Smooth muscle cell of the brain vasculature (primary cell): Measurements from ENCODE around the gene DGKK.
"Not testable (repeated sequence)": the region's sequence is repeated elsewhere in the genome, so short reads cannot be mapped to it uniquely, and the experiment has no call there.

Source experiments
- DNase-seq: peaks from one replicate; pipeline ENCODE4 v3.0.0-alpha.2; 2012; ENCODE audit warnings: low read depth, low spot score

DGKK gene

GRCh38 chrX:50430917-50431575 is 39.6 kb downstream of the DGKK start:
- no peak for DNase-seq

- DNase-seq, result no peak
Observed at GRCh38 chrX:50428174-50428573, 42.5 kb downstream of the DGKK start.

DNA sequence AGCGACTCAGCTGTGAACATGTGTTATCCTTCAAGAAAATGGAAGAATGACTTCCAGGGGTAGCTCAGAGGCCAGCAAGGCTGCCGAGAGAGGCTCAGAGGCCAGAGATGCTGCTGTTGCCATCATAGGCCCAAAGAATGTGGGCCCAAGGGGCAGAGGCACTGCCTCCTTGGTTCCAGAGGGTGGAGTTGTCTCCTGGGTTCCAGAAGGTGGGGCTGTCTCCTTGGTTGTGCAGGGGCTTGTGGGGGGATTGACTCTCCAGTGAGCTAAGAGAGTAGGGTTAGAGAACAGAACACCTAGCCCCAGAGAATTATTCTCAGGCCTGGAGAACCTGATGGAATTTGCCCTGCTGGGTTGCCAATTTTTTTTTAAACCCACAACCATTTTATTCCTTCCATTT is 62.6 kb downstream of the DGKK start:
- DNase-seq, result no peak

DNA sequence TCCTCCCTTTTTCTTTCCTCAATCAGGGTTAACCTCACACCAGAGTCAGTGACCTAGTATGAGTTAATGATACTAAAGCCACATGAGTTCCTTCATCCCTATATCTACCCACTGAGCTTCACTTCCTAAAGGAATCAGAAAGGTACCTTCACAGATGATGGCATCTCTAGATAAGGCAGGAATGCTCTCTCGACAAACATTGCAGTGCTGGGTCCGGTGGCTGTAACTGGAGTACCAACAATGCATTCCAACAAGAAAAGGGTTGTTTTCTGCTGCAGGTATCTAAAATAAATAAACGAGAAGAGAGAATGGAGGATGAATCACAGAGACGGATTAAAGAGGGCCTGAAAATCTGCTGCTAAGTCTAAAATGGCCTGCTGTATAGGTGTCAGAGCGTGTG is 66.7 kb downstream of the DGKK start:
- DNase-seq, result no peak

- DNase-seq, result no peak
Observed at GRCh38 chrX:50402886-50403285, 67.7 kb downstream of the DGKK start.

- DNase-seq, result no peak
Observed at GRCh38 chrX:50393902-50394301, 76.7 kb downstream of the DGKK start.

- no peak for DNase-seq
Observed at GRCh38 chrX:50386520-50386919, 84.1 kb downstream of the DGKK start.

GRCh38 chrX:50381729-50382415 is 88.8 kb downstream of the DGKK start:
- DNase-seq, result no peak

DNA sequence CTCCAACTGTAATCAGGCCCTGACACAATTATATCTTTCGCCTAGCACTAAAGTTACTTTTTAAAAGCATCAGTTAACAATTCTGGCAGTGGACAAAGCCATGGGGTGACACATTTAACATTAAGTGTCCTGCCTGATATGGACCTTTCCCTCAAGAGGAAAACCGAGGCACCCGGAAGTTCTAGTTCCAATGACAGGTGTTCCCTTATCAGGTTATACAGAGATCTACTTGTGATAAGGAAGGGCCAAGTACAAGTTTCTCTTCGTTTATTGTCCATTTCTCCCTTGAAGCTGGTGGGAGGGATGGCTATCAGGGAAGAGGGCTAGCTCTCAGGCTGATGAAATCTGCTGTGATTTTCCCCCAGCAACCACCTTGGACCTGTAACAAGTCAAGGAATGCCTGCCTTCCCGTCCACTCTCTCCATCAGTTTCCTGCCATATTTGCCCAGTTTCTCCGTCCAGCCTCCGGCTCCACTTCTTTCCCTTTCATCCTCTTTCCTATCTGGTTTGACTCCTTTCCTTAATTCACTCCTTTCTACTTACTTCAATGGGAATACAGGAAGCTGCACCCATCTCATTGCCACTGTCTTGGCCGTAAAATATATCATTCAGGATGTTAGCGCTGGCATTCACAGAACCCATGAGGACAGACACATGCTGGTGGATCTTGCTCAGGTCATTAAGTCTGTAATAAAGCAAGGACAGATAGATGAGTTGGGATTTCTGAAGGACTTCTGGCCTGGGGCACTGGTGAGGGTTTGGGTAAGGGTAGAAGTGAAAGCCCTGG is 95.0 kb downstream of the DGKK start:
- no peak for DNase-seq

- no peak for DNase-seq
Observed at GRCh38 chrX:50372966-50373365, 97.7 kb downstream of the DGKK start.

GRCh38 chrX:50343917-50344316 is 126.7 kb downstream of the DGKK start:
- no peak for DNase-seq

DNA sequence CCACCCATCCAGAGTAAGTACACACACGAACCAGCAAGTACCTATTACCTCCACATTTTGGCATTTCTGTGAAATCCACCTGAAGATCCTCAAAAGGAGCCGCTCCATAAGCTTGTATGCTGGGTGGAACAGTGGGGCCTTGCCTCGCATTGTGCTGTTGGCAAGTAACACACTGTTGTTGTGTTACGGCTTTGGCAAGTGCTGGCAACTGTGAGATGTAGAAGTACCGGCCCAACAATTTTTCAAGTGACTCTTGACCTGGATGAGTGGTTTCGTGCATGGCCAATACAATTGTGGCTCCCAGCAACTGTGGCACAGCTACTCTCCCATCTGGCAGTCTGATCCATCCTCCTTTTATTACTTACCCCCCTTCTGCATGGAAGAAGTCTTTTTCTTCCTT is 137.3 kb downstream of the DGKK start:
- no peak for DNase-seq

GRCh38 chrX:50332668-50333067 is 138.0 kb downstream of the DGKK start:
- not testable (repeated sequence) for DNase-seq

- DNase-seq, result no peak
Observed at GRCh38 chrX:50327235-50327634, 143.4 kb downstream of the DGKK start.
